Transverse colon (tissue), 4 donors: Measurements from ENCODE around the gene HINT3. TPM values are rescaled to one million over a fixed set of nuclear protein-coding genes. Genes with fewer than 3 reads are reported as not detected.

Experiments
- DNase-seq: peaks from one replicate; pipeline ENCODE4 v3.0.0-alpha.2; 2019
- H3K27ac ChIP-seq, 4 donors: fragments of 200-600 bp; sonication (generic); 2 replicates each; pipeline ENCODE4 v1.5.1; 2016 to 2018; ENCODE audit warnings: inconsistent platforms in 4 of 4
- H3K27me3 ChIP-seq: fragments of 200-600 bp; sonication (generic); 2 replicates; pipeline ENCODE4 v1.5.1; 2017; ENCODE audit warnings: inconsistent platforms
- H3K36me3 ChIP-seq, 4 donors: fragments of 200-600 bp; sonication (generic); 2 replicates each; pipeline ENCODE4 v1.5.1; 2017 to 2019; ENCODE audit warnings: inconsistent platforms in 4 of 4
- H3K4me1 ChIP-seq, 4 donors: fragments of 200-600 bp; sonication (generic); 2 replicates each; pipeline ENCODE4 v1.5.1; 2017 to 2020; ENCODE audit warnings: inconsistent platforms in 4 of 4
- H3K4me3 ChIP-seq, 4 donors: fragments of 200-600 bp; sonication (generic); 1 replicate in 1 of 4; 2 replicates in 3 of 4; pipeline versions ENCODE4 v1.5.1 to v1.6.1; 2017 to 2019; ENCODE audit warnings: inconsistent platforms in 4 of 4
- H3K9me3 ChIP-seq, 2 donors: fragments of 200-600 bp; sonication (generic); 2 replicates each; pipeline ENCODE4 v1.5.1; 2017 to 2019; ENCODE audit warnings: inconsistent platforms in 2 of 2
- EP300 ChIP-seq: sonication (generic); formaldehyde crosslinking; IDR thresholded peaks from one replicate; pipeline ENCODE4 v1.6.1; 2017; ENCODE audit warnings: antibody characterized with exemption, low read depth
- POLR2A ChIP-seq: fragments of 450-650 bp; IDR thresholded peaks from one replicate; pipeline ENCODE4 v1.6.1; 2016; ENCODE audit warnings: antibody characterized with exemption, mild to moderate bottlenecking, moderate library complexity
- POLR2AphosphoS5 ChIP-seq, 3 donors: sonication (generic); formaldehyde crosslinking; IDR thresholded peaks; one replicate each; pipeline ENCODE4 v1.6.1; 2016; ENCODE audit warnings: antibody characterized with exemption in 3 of 3
- WGBS, 2 donors: methylation state at CpG; one replicate each; pipeline ENCODE4 v1.1.5; 2018; ENCODE audit warnings: low coverage in 1 of 2; 5-methylcytosine and 5-hydroxymethylcytosine counted together
- in situ Hi-C, 4 donors: fragments of 200-750 bp; cut with MboI; loops; one replicate each; pipeline versions ENCODE4 v1.15.0 to v1.15.1; 2017; ENCODE audit warnings: low sequenced_read_pairs in 3 of 4, low pct_ligation_motif_present in 1 of 4, low pct_unique_long_range_greater_than_20kb in 1 of 4
- intact Hi-C: fragments of 100-400 bp; cut with DNase I; formaldehyde crosslinking; loops from one replicate; pipeline ENCODE4 v1.15.1; 2023; ENCODE audit warnings: low total_unique reads
- small RNA-seq, 4 donors: library from RNA; depleted of rRNA; stranded (forward); fragments of <200 nt; gene quantifications; one replicate each; pipeline ENCODE3, GENCODE V24; 2016
- total RNA-seq, 4 donors: library from RNA; depleted of rRNA; stranded (reverse); fragments of >200 nt; gene quantifications; one replicate each; pipeline ENCODE4 v1.1.0, GENCODE V29; 2016
- TF ChIP-seq, protein P1 (sequence below), 5 experiments: fragments of 200-600 bp in 3 of 5; fragments of 450-650 bp in 2 of 5; sonication (generic) in 3 of 5; IDR thresholded peaks; 1 replicate in 2 of 5; 2 replicates in 3 of 5; pipeline ENCODE4 v1.5.1; 2016 to 2017; ENCODE audit warnings: antibody characterized with exemption in 5 of 5, inconsistent platforms in 3 of 5, mild to moderate bottlenecking in 2 of 5, moderate library complexity in 1 of 5

HINT3 gene
- total RNA-seq, 4 donors from 2014 or later, result 23.5 to 35.2 (median 30.7) TPM

DNA sequence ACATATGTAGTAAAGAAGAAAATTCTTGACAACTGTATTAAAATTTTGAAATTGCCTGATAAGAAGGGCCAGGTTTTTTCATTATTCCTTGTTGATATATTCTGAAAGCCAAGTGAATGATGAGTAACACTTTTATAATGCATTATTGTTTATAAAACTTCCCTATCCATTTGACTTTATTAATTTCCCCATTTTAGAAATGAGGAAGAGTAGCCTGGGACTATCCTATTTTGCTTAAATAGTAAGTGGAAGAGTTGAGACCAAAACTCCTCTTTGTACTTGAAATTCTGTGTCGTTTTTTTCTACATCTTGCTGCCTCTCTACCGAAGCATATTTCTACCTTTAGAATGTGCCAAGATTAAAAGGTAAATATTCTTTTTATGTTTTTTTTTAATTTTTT is 69.4 kb downstream of the HINT3 start:
- in situ Hi-C loops, result loop anchor here in 1 of 4 donors (25.0 kb wide), 2 partner anchors 311 to 636 kb away; partner anchors contain the start of gene CENPW
- H3K36me3 ChIP-seq, result peaks cover 0 to 45% (median 15%) of the 10 kb centered on the region in 4 donors
- H3K4me1 ChIP-seq, result no peaks in the 10 kb centered on the region
- WGBS, 2 donors, result 89 to 94% methylated on average over 2 of the region's 2 CpGs
- DNase-seq, result no peak
- no peak for TF ChIP-seq POLR2A
- no peak for TF ChIP-seq EP300
- no peak for TF ChIP-seq POLR2AphosphoS5 (IDR thresholded peaks at IDR 0.05)
- TF ChIP-seq, protein P1, sequence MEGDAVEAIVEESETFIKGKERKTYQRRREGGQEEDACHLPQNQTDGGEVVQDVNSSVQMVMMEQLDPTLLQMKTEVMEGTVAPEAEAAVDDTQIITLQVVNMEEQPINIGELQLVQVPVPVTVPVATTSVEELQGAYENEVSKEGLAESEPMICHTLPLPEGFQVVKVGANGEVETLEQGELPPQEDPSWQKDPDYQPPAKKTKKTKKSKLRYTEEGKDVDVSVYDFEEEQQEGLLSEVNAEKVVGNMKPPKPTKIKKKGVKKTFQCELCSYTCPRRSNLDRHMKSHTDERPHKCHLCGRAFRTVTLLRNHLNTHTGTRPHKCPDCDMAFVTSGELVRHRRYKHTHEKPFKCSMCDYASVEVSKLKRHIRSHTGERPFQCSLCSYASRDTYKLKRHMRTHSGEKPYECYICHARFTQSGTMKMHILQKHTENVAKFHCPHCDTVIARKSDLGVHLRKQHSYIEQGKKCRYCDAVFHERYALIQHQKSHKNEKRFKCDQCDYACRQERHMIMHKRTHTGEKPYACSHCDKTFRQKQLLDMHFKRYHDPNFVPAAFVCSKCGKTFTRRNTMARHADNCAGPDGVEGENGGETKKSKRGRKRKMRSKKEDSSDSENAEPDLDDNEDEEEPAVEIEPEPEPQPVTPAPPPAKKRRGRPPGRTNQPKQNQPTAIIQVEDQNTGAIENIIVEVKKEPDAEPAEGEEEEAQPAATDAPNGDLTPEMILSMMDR (IDR thresholded peaks at IDR 0.05), result no peak
- intact Hi-C loops, result no loop called here
- H3K4me3 ChIP-seq, result no peak overlapping the region
- no peaks in the 10 kb centered on the region for H3K27me3 ChIP-seq
- H3K9me3 ChIP-seq, result no peaks in the 10 kb centered on the region
- no peak overlapping the region for H3K27ac ChIP-seq

DNA sequence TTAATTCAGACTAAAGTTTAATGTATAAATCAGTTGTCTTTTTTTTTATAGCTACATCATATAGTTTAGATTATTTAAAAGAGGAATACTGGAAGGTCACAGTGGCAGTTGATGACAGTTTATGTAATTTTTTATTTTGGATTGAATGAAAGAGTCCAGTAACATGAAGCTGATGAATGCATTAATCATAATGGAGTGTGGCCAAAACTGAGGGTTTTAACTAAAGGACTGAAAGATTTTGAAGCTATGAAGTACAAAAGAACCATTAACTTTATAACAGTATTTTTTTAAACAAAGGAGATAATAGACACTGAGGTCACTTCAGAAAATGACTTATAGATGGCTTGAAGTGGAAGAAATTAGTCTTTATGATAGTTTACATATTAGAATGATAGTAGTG is 71.0 kb downstream of the HINT3 start:
- H3K36me3 ChIP-seq, result peaks cover 0 to 29% (median 13%) of the 10 kb centered on the region in 4 donors
- intact Hi-C loops (no loop called here), in situ Hi-C loops (loop anchor here in 1 of 4 donors (25.0 kb wide), 2 partner anchors 310 to 635 kb away; partner anchors contain the start of gene CENPW)
- no peak overlapping the region for H3K4me3 ChIP-seq
- no peak for DNase-seq
- H3K27ac ChIP-seq, result no peak overlapping the region
- no peaks in the 10 kb centered on the region for H3K27me3 ChIP-seq
- H3K4me1 ChIP-seq, result no peaks in the 10 kb centered on the region
- TF ChIP-seq, protein P1 (IDR thresholded peaks at IDR 0.05), result no peak
- TF ChIP-seq POLR2A, result no peak
- H3K9me3 ChIP-seq, result no peaks in the 10 kb centered on the region

Small RNA genes within 50 kb of the gene (small RNA-seq; reads per million reads assigned to genes)
- gene RNA5SP216, result 0 reads per million in 4 donors

Other genes starting within 250 kb of the HINT3 start
- gene HEY2, start 207.1 kb upstream of the HINT3 start, total RNA-seq, result under 1 TPM in 2 of 4 donors, not detected in 2; 0.41 to 0.79 TPM
- 10 to 100 TPM; 16.7 to 28.3 (median 21.2) TPM for gene NCOA7, start 165.8 kb upstream of the HINT3 start, total RNA-seq
- 100 to 1,000 TPM in 1 of 4 donors, 10 to 100 TPM in 3; 23.6 to 152 (median 28.9) TPM for gene TRMT11, start 29.8 kb downstream of the HINT3 start, total RNA-seq